Measurements from ENCODE around the gene PRAC2. TPM values are rescaled to one million over a fixed set of nuclear protein-coding genes. Genes with fewer than 3 reads are reported as not detected.

The PRAC2 gene
- total RNA-seq, 1 experiment from 2014 or later: not detected

GRCh38 chr17:48717367-48718226, 5.4 kb upstream of the PRAC2 start:
- POLR2A ChIA-PET: interaction anchor here (0.6 kb wide), 1 partner anchor 38 kb away, joined by 3 read pairs; no protein-coding TSS in a partner anchor
- Histone ChIP-seq H3K4me3 (ENCODE audit: low read depth in 2 of 2, low read length in 2 of 2) (no peak overlapping the region), H3K9me3 (ENCODE audit: control insufficient read depth, insufficient read depth, low read depth, low read length) (no peaks in the 10 kb centered on the region), H3K27ac (ENCODE audit: low read length) (no peak overlapping the region), H3K27me3 (ENCODE audit: control insufficient read depth, insufficient read depth, low read length) (no peaks in the 10 kb centered on the region), H3K4me1 (ENCODE audit: control insufficient read depth, insufficient read depth, low read length) (no peaks in the 10 kb centered on the region; the same call in 1 of the 2 replicates), H3K36me3 (ENCODE audit: control insufficient read depth, insufficient read depth, low read length) (no peaks in the 10 kb centered on the region)
- no TSS peak for BruUV-seq (replicated peaks)
- TF ChIP-seq CTCF (IDR thresholded peaks at IDR 0.05): no peak
- in situ Hi-C loops (cut with HindIII; ENCODE audit: low pct_unique_long_range_greater_than_20kb, low sequenced_read_pairs): no loop called here
- ATAC-seq: no peak
- intact Hi-C loops (cut with micrococcal nuclease; ENCODE audit: unreplicated experiment): no loop called here
- no peak for DNase-seq (ENCODE audit: low read depth, low spot score)
- CTCF ChIA-PET: interaction anchor here (0.6 to 1.4 kb wide), 5 partner anchors 13 to 311 kb away, joined by 3 to 4 read pairs (median 3); no protein-coding TSS in a partner anchor

GRCh38 chr17:48718227-48718760, 4.7 kb upstream of the PRAC2 start:
- no TSS peak for BruUV-seq (replicated peaks)
- no peaks in the 10 kb centered on the region for H3K36me3 ChIP-seq (ENCODE audit: control insufficient read depth, insufficient read depth, low read length)
- POLR2A ChIA-PET: interaction anchor here (0.6 kb wide), 1 partner anchor 39 kb away, joined by 3 read pairs; no protein-coding TSS in a partner anchor
- no peaks in the 10 kb centered on the region for H3K27me3 ChIP-seq (ENCODE audit: control insufficient read depth, insufficient read depth, low read length)
- CTCF ChIA-PET: interaction anchor here (0.6 kb wide), 2 partner anchors 13 to 45 kb away, joined by 3 to 4 read pairs; no protein-coding TSS in a partner anchor
- in situ Hi-C loops (cut with HindIII; ENCODE audit: low pct_unique_long_range_greater_than_20kb, low sequenced_read_pairs): no loop called here
- TF ChIP-seq SIN3A (IDR thresholded peaks at IDR 0.05; ENCODE audit: borderline replicate concordance, insufficient read depth, low read depth, low read length) (no peak), CTCF (IDR thresholded peaks at IDR 0.05) (no peak), POLR2AphosphoS5 (IDR thresholded peaks at IDR 0.05; ENCODE audit: low read depth, low read length) (no peak), REST (IDR thresholded peaks at IDR 0.05; ENCODE audit: insufficient read depth in 1 of 2, low read depth in 2 of 2, low read length in 1 of 2) (no peak), TCF7L2 (IDR thresholded peaks at IDR 0.05; ENCODE audit: low read depth, low read length) (no peak)
- no peak overlapping the region for H3K27ac ChIP-seq (ENCODE audit: low read length)
- intact Hi-C loops (cut with micrococcal nuclease; ENCODE audit: unreplicated experiment): no loop called here
- ATAC-seq (no peak), DNase-seq (ENCODE audit: low read depth, low spot score) (no peak)
- no peaks in the 10 kb centered on the region; the same call in 1 of the 2 replicates for H3K4me1 ChIP-seq (ENCODE audit: control insufficient read depth, insufficient read depth, low read length)
- no peaks in the 10 kb centered on the region for H3K9me3 ChIP-seq (ENCODE audit: control insufficient read depth, insufficient read depth, low read depth, low read length)
- H3K4me3 ChIP-seq (ENCODE audit: low read depth in 2 of 2, low read length in 2 of 2): no peak overlapping the region
